Ishikawa (cell line): Measurements from ENCODE around the gene P4HTM.

ENCODE experiments used
- CREB1 ChIP-seq: IDR thresholded peaks from 2 replicates; pipeline ENCODE4 v1.6.1; 2012; ENCODE audit warnings: low read depth
- EGR1 ChIP-seq: IDR thresholded peaks from 2 replicates; pipeline ENCODE4 v1.6.1; 2012
- RAD21 ChIP-seq: IDR thresholded peaks from 2 replicates; pipeline ENCODE4 v1.6.1; 2012; ENCODE audit warnings: low read depth
- TEAD4 ChIP-seq: IDR thresholded peaks from 2 replicates; pipeline ENCODE4 v1.6.1; 2012
- TF ChIP-seq, protein P1 (sequence below): IDR thresholded peaks from 2 replicates; pipeline ENCODE4 v1.6.1; 2012; ENCODE audit warnings: low read depth, mild to moderate bottlenecking

DNA sequence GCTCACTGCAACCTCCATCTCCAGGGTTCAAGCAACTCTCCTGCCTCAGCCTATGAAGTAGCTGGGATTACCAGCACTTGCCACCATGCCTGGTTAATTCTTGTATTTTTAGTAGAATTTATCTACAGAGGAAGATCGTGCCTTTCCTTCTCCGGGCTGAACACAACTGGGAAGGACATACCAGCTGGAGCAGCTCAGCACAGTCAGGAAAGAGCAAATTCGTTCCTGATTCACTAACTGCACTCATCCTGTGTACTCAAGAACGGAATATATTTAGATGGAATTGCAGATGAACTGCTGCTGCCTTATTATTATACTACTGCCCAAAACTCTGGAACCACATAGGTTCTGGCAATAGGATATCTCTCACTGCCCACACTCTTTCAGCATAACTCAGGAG, 27.1 kb upstream of the P4HTM start:
- TF ChIP-seq, protein P1, sequence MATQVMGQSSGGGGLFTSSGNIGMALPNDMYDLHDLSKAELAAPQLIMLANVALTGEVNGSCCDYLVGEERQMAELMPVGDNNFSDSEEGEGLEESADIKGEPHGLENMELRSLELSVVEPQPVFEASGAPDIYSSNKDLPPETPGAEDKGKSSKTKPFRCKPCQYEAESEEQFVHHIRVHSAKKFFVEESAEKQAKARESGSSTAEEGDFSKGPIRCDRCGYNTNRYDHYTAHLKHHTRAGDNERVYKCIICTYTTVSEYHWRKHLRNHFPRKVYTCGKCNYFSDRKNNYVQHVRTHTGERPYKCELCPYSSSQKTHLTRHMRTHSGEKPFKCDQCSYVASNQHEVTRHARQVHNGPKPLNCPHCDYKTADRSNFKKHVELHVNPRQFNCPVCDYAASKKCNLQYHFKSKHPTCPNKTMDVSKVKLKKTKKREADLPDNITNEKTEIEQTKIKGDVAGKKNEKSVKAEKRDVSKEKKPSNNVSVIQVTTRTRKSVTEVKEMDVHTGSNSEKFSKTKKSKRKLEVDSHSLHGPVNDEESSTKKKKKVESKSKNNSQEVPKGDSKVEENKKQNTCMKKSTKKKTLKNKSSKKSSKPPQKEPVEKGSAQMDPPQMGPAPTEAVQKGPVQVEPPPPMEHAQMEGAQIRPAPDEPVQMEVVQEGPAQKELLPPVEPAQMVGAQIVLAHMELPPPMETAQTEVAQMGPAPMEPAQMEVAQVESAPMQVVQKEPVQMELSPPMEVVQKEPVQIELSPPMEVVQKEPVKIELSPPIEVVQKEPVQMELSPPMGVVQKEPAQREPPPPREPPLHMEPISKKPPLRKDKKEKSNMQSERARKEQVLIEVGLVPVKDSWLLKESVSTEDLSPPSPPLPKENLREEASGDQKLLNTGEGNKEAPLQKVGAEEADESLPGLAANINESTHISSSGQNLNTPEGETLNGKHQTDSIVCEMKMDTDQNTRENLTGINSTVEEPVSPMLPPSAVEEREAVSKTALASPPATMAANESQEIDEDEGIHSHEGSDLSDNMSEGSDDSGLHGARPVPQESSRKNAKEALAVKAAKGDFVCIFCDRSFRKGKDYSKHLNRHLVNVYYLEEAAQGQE: no peak
- TF ChIP-seq TEAD4 (no peak), RAD21 (no peak), EGR1 (no peak), CREB1 (no peak)
